Panc1 (cell line): ENCODE results near the gene IFT172.

Experiments used
- POLR2AphosphoS5 ChIP-seq: IDR thresholded peaks from 2 replicates; pipeline ENCODE4 v1.6.1; 2012; ENCODE audit warnings: mild to moderate bottlenecking, low read depth, low read length, moderate library complexity
- SIN3A ChIP-seq: IDR thresholded peaks from 2 replicates; pipeline ENCODE4 v1.6.1; 2012; ENCODE audit warnings: low read depth, mild to moderate bottlenecking, low read length, moderate library complexity, borderline replicate concordance; ENCODE audit not compliant: insufficient read depth
- TF ChIP-seq, protein P1 (sequence below): fragments of 450-650 bp; IDR thresholded peaks from 2 replicates; pipeline ENCODE4 v1.5.1; 2017; ENCODE audit warnings: mild to moderate bottlenecking

DNA sequence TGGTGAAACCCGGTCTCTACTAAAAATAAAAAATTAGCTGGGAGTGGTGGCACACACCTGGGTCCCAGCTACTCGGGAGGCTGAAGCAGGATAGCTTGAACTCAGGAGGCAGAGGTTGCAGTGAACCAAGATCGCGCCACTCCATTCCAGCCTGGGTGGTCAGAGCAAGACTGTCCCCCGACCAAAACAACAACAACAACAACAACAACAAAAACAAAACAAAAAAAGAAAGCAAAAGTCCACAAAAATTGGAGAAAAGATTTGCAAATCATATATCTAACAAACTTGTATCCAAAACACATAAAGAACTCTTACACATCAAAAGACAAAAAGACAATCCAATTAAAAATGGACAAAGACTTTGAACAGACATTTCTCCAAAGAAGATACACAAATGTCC lies 90.6 kb downstream of the IFT172 start:
- TF ChIP-seq SIN3A (no peak), POLR2AphosphoS5 (no peak)
- TF ChIP-seq, protein P1, sequence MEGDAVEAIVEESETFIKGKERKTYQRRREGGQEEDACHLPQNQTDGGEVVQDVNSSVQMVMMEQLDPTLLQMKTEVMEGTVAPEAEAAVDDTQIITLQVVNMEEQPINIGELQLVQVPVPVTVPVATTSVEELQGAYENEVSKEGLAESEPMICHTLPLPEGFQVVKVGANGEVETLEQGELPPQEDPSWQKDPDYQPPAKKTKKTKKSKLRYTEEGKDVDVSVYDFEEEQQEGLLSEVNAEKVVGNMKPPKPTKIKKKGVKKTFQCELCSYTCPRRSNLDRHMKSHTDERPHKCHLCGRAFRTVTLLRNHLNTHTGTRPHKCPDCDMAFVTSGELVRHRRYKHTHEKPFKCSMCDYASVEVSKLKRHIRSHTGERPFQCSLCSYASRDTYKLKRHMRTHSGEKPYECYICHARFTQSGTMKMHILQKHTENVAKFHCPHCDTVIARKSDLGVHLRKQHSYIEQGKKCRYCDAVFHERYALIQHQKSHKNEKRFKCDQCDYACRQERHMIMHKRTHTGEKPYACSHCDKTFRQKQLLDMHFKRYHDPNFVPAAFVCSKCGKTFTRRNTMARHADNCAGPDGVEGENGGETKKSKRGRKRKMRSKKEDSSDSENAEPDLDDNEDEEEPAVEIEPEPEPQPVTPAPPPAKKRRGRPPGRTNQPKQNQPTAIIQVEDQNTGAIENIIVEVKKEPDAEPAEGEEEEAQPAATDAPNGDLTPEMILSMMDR, result no peak
